Memory B cell (primary cell): ENCODE measurements around the gene ZNF780B.
"Not testable (repeated sequence)": the region's sequence is repeated elsewhere in the genome, so short reads cannot be mapped to it uniquely, and the experiment has no call there.

ENCODE experiments used
- ATAC-seq: fragments of 150-1000 bp; cut with Tn5 transposase; 2 replicates; pipeline ENCODE4 v1.10.0; 2021; ENCODE audit warnings: low read depth, mild to moderate bottlenecking, moderate library complexity
- DNase-seq, 2 donors: peaks; one replicate each; pipeline ENCODE4 v3.0.0; 2022; ENCODE audit warnings: low spot score in 2 of 2
- H3K27ac Mint-ChIP-seq: one replicate; pipeline ENCODE4 v1.8.0; 2022; ENCODE audit warnings: mild to moderate bottlenecking, moderate library complexity, mixed read lengths
- H3K27me3 Mint-ChIP-seq: one replicate; pipeline ENCODE4 v1.8.0; 2022; ENCODE audit warnings: mixed read lengths
- H3K36me3 Mint-ChIP-seq: one replicate; pipeline ENCODE4 v1.8.0; 2022; ENCODE audit warnings: mild to moderate bottlenecking, mixed read lengths
- H3K4me1 Mint-ChIP-seq: one replicate; pipeline ENCODE4 v1.8.0; 2022; ENCODE audit warnings: mixed read lengths
- H3K4me3 Mint-ChIP-seq: one replicate; pipeline ENCODE4 v1.8.0; 2022; ENCODE audit warnings: mild to moderate bottlenecking, moderate library complexity, mixed read lengths
- H3K9me3 Mint-ChIP-seq: one replicate; pipeline ENCODE4 v1.8.0; 2022; ENCODE audit warnings: mixed read lengths

Gene ZNF780B

DNA sequence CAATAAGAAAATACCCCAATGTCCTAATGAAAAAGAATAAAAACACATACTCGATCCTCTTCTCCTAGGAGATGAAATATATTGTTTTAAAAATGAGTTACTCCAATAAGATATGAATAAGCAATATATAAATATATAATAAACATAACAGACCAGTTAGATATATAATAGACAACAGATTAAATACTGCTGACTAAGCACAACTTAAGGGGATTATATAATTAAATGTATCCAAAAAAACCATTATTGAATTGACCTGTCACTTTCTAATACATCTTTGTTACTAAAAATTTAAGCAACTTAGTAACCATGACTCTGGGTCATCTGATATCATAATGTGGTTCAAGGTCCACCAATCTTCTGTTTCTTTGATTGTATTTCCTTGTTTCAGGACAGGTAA, 14.0 kb upstream of the ZNF780B start:
- Mint-ChIP-seq H3K4me3 (no peak overlapping the region), H3K27me3 (no peaks in the 10 kb centered on the region), H3K36me3 (peaks cover 30% of the 10 kb centered on the region), H3K4me1 (no peaks in the 10 kb centered on the region), H3K27ac (no peak overlapping the region), H3K9me3 (peaks cover 4% of the 10 kb centered on the region)
- no peak for ATAC-seq
- DNase-seq = no peak

DNA sequence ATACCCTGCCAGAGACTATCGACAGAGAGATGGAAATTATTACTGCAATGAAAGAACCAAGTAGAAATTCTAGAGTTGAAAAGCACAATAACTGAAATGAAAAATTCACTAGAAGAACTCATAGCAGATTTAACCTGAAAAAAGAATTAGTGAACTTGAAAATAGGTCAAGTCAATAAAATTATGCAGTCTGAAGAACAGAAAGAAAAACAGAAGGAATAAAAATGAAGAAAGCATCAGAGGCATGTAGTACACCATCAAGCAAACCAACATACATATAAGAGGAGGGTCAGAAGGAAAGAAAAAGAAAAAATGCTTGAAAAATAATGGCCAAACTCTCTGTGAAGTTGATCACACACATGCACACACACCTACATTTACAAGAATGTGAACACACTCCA, 3.6 kb upstream of the ZNF780B start:
- H3K4me3 Mint-ChIP-seq = no peak overlapping the region
- H3K4me1 Mint-ChIP-seq = peaks cover 15% of the 10 kb centered on the region
- H3K27ac Mint-ChIP-seq = no peak overlapping the region
- peaks cover 29% of the 10 kb centered on the region for H3K9me3 Mint-ChIP-seq
- ATAC-seq (no peak), DNase-seq (no peak)
- peaks cover 8% of the 10 kb centered on the region for H3K36me3 Mint-ChIP-seq
- H3K27me3 Mint-ChIP-seq = no peaks in the 10 kb centered on the region

DNA sequence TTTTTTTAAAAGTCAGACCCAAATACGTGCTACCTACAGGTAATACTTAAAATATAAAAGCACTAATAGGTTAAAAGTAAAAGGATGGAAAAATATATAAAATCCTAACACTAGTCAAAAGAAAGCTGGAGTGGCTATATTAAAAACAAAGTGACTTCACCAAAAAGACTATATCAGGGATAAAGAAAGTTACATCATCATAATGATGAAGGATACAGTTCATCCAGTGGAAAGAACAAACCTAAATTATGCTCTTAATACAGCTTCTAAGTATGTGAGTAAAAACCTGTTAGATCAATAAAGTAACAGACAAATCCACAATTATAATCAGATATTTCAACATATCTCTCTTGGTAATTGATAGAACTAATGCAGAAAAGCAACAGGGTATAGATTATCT, 1.1 kb upstream of the ZNF780B start:
- H3K27ac Mint-ChIP-seq = no peak overlapping the region
- ATAC-seq = no peak
- H3K4me1 Mint-ChIP-seq = peaks cover 34% of the 10 kb centered on the region

DNA sequence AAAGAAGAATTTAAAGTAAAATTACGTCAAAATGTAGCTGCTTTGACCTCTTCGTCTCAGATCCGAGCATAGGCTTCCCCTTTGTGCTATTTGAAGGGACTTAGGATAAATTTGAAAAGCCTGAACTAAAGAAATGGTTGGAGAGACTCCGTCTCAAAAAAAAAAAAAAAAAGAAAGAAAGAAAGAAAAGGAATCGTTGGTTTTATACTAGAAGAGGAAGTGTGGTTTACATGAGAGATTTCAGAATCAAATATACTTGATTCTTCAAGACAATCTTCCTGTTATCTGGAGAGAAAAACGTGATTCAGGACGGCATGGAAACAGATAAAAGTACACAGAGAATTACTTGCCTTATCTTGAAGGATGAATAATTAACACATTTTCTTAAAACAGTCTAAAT, 474 bp upstream of the ZNF780B start:
- Mint-ChIP-seq H3K4me3 (peak overlapping the region; percentile 98), H3K27ac (peak overlapping the region; percentile 95), H3K4me1 (peaks cover 35% of the 10 kb centered on the region), H3K9me3 (peaks cover 23% of the 10 kb centered on the region), H3K36me3 (peaks cover 26% of the 10 kb centered on the region), H3K27me3 (no peaks in the 10 kb centered on the region)
- ATAC-seq = no peak
- no peak for DNase-seq

More for the DNA sequence above, 1.1 kb upstream of the ZNF780B start:
- H3K36me3 Mint-ChIP-seq = peaks cover 21% of the 10 kb centered on the region
- DNase-seq = no peak
- H3K4me3 Mint-ChIP-seq = no peak overlapping the region
- H3K27me3 Mint-ChIP-seq = no peaks in the 10 kb centered on the region
- H3K9me3 Mint-ChIP-seq = peaks cover 24% of the 10 kb centered on the region

DNA sequence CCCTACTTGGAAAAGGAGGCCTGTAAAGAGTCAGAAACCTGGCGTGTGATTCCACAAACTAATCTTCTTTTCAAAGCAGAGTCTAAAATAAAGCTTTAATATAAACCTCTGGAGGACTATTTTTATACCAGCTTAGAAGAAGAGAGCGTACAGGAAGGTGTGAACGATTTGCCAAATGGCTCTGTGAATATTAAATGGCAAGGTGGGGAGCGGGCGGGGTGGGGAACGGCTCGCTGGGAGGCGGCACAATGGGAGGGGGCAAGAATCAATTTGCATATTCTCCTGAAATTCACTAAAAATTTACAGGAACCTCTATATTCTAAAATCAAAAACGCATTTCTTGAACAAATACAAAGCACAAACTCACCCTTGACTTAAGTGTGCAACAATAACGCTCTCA, 982 bp downstream of the ZNF780B start:
- Mint-ChIP-seq H3K36me3 (peaks cover 35% of the 10 kb centered on the region), H3K9me3 (peaks cover 23% of the 10 kb centered on the region), H3K27me3 (no peaks in the 10 kb centered on the region), H3K27ac (no peak overlapping the region), H3K4me1 (peaks cover 39% of the 10 kb centered on the region), H3K4me3 (peak overlapping the region; percentile 98)
- DNase-seq (no peak), ATAC-seq (no peak)

DNA sequence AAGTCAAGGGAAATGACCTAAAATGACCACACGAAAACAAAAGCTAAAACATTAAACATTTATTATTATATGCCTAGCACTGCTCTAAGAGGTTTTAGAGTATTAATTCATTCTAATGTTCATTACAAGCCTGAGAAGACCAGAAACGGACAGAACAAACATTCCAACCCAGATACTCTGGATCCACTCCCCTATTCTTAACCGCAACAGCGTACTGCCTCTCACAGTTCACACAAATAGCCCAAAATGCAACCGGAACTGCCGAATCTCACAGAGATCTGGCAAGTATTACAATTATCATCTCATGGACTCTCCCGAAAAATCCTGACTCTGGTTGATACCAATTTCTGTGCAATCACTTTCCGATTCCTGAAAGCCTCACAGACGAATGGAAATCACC, 1.4 kb downstream of the ZNF780B start:
- Mint-ChIP-seq H3K9me3 (peaks cover 20% of the 10 kb centered on the region), H3K27ac (no peak overlapping the region), H3K36me3 (peaks cover 34% of the 10 kb centered on the region), H3K4me3 (peak overlapping the region; percentile 50), H3K4me1 (peaks cover 39% of the 10 kb centered on the region), H3K27me3 (no peaks in the 10 kb centered on the region)
- DNase-seq (no peak), ATAC-seq (no peak)

DNA sequence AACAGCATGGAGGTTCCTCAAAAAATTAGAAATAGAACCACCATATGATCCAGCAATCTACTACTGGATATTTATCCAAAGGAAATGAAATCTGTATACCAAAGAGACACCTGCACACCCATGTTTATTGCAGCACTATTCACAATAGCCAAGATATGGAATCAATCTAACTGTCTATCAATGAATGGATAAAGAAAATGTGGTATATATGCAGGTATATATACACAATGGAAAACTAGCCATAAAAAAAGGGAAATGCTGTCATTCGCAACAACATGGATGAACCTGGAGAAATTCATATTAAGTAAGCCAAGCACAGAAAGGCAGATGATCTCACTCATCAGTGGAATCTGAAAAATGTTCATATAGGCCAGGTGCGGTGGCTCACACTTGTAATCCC, 2.5 kb downstream of the ZNF780B start:
- Mint-ChIP-seq H3K9me3 (peaks cover 17% of the 10 kb centered on the region), H3K27ac (no peak overlapping the region), H3K4me3 (no peak overlapping the region), H3K27me3 (no peaks in the 10 kb centered on the region), H3K4me1 (peaks cover 46% of the 10 kb centered on the region), H3K36me3 (peaks cover 38% of the 10 kb centered on the region)
- DNase-seq = no peak
- ATAC-seq = no peak

DNA sequence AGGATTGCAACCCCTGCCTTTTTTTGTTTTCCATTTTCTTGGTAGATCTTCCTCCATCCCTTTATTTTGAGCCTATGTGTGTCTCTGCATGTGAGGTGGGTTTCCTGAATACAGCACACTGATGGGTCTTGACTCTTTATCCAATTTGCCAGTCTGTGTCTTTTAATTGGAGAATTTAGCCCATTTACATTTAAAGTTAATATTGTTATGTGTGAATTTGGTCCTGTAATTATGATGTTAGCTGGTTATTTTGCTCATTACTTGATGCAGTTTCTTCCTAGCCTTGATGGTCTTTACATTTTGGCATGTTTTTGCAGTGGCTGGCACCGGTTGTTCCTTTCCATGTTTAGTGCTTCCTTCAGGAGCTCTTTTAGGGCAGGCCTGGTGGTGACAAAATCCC, 14.3 kb downstream of the ZNF780B start:
- H3K27ac Mint-ChIP-seq, ATAC-seq, H3K27me3 Mint-ChIP-seq, DNase-seq, H3K4me3 Mint-ChIP-seq, H3K4me1 Mint-ChIP-seq: not testable (repeated sequence)
- peaks cover 24% of the 10 kb centered on the region for H3K9me3 Mint-ChIP-seq
- peaks cover 38% of the 10 kb centered on the region for H3K36me3 Mint-ChIP-seq

DNA sequence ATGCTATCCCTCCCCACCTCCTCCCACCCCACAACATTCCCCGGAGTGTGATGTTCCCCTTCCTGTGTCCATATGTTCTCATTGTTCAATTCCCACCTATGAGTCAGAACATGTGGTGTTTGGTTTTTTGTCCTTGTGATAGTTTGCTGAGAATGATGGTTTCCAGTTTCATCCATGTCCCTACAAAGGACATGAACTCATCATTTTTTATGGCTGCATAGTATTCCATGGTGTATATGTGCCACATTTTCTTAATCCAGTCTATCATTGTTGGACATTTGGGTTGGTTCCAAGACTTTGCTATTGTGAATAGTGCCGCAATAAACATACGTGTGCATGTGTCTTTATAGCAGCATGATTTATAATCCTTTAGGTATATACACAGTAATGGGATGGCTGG, 18.0 kb downstream of the ZNF780B start:
- not testable (repeated sequence) for DNase-seq, H3K27ac Mint-ChIP-seq, H3K4me3 Mint-ChIP-seq, ATAC-seq, H3K4me1 Mint-ChIP-seq, H3K27me3 Mint-ChIP-seq
- Mint-ChIP-seq H3K9me3 (peaks cover 14% of the 10 kb centered on the region), H3K36me3 (peaks cover 11% of the 10 kb centered on the region)

DNA sequence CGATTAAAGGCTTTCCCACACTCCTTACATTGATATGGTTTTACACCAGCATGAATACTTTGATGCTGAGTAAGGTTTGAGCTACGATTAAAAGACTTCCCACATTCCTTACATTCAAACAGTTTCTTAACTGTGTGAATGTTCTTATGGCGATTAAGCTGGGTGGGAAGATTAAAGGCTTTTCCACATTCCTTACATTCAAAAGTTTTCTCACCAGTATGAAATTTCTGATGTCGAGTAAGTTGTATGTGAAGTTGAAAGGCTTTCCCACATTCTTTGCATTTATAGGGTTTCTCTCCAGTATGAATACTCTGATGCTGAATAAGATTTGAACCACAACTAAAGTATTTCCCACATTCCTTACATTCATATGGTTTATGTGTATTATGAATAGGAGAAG, 20.0 kb downstream of the ZNF780B start:
- Mint-ChIP-seq H3K4me3 (no peak overlapping the region), H3K9me3 (peaks cover 14% of the 10 kb centered on the region), H3K36me3 (peaks cover 11% of the 10 kb centered on the region), H3K4me1 (no peaks in the 10 kb centered on the region), H3K27me3 (no peaks in the 10 kb centered on the region), H3K27ac (no peak overlapping the region)
- ATAC-seq = no peak
- no peak for DNase-seq

DNA sequence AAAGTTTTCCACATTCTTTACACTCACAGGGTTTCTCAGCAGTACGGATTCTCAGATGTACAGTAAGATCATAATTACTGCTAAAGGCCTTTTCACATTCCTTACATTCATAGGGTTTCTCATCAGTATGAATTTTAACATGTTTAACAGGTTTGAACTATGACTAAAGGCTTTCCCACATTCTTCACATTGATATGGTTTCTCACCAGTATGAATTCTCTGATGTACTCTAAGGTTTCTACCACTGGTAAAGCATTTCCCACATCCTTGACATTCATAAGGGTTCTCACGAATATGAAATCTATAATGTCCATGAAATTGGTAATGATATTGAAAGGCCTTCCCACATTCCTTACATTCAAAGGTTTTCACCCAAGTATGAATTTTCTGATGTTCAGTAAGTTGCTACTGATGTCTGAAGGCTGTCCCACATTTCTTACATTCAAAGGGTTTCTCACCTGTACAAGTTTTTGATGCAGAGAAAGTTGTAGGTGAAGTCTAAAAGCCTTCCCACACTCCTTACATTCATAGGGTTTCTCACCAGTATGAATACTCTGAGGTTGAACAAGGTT, 22.0 kb downstream of the ZNF780B start:
- H3K27me3 Mint-ChIP-seq = no peaks in the 10 kb centered on the region
- no peak overlapping the region for H3K4me3 Mint-ChIP-seq
- DNase-seq = no peak
- H3K36me3 Mint-ChIP-seq = peaks cover 15% of the 10 kb centered on the region
- ATAC-seq = no peak
- peaks cover 17% of the 10 kb centered on the region for H3K9me3 Mint-ChIP-seq
- no peak overlapping the region for H3K27ac Mint-ChIP-seq
- no peaks in the 10 kb centered on the region for H3K4me1 Mint-ChIP-seq

DNA sequence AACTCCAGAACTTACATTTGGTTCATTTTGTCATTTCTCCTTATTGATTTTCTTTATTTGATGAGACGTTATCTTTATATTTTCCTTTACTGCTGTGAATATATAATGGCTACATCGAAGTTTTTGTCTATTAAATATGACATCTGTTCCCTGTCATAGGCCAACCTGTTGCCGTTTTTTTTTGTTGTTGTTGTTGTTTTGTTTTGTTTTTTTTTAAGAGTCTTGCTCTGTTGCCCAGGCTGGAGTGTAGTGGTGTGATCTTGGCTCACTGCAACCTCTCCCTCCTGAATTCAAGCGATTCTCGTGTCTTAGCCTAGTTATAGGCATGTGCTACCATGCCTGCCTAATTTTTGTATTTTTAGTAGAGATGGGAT, 29.4 kb downstream of the ZNF780B start:
- Mint-ChIP-seq H3K27ac (no peak overlapping the region), H3K36me3 (peaks cover 17% of the 10 kb centered on the region), H3K4me3 (no peak overlapping the region), H3K9me3 (peaks cover 22% of the 10 kb centered on the region), H3K27me3 (no peaks in the 10 kb centered on the region), H3K4me1 (no peaks in the 10 kb centered on the region)
- DNase-seq (no peak), ATAC-seq (no peak)

DNA sequence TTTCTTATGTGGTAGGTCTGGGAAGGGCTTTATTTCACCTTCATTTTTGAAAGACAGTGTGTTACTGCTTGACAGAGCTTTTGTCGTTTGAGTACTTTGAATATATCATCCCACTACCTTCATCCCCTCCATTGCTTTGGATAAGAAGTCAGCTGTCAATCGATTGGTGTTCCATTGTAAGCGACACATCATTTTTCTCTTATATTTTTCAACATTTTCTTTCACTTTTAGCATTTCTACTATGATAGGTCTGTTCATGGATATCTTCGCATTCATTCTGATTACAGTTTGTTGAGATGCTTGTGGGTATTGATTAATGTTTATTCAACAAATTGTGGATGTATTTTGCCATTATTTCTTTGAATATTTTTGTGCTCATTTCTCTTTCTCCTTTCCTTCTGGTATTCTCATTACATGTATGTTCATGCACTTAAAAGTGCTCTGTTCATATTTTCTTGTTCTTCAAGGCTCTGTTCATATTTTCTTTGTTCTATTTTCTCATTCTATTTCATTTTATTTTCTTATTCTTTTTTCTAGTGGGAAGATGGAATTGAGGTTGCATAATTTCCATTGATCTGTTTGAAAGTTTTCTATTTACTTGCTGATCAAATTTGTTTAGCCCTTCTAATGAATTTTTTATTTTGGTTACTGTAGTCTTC, 30.0 kb downstream of the ZNF780B start:
- DNase-seq (no peak), ATAC-seq (no peak)
- Mint-ChIP-seq H3K4me1 (no peaks in the 10 kb centered on the region), H3K27me3 (no peaks in the 10 kb centered on the region), H3K27ac (no peak overlapping the region), H3K4me3 (no peak overlapping the region), H3K36me3 (peaks cover 17% of the 10 kb centered on the region), H3K9me3 (peaks cover 23% of the 10 kb centered on the region)

DNA sequence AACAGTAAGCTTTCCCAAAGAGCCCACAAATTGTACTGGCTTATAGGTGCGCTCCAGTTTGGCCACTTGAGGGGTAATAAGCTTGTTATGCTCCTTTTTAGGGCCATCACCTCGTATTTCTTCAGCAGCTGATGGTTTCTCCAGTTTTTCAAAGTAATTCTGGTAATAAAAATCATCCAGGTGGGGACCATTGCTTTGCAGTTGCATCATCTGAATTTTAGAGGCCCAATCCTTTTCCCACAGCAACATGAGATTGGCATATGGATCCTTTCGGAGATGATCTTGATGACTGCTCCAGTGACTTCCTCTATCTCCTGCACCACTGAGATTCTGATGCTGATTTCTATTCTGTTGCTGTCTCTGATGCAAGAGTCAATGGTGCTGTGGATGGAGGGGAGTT, 32.1 kb downstream of the ZNF780B start:
- H3K27ac Mint-ChIP-seq = no peak overlapping the region
- ATAC-seq = no peak

DNA sequence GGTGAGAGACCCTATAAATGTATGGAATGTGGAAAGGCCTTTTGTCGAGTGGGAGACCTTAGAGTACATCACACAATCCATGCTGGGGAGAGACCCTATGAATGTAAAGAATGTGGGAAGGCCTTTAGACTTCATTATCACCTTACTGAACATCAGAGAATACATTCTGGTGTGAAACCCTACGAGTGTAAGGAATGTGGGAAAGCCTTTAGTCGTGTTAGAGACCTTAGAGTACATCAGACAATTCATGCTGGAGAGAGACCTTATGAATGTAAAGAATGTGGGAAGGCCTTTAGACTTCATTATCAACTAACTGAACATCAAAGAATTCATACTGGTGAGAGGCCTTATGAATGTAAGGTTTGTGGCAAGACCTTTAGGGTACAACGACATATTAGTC, 42.0 kb downstream of the ZNF780B start:
- Mint-ChIP-seq H3K4me1 (no peaks in the 10 kb centered on the region), H3K27ac (no peak overlapping the region), H3K9me3 (peaks cover 20% of the 10 kb centered on the region), H3K27me3 (no peaks in the 10 kb centered on the region), H3K4me3 (no peak overlapping the region), H3K36me3 (peaks cover 44% of the 10 kb centered on the region)
- ATAC-seq = no peak
- no peak for DNase-seq

More for the DNA sequence above, 32.1 kb downstream of the ZNF780B start:
- Mint-ChIP-seq H3K4me3 (no peak overlapping the region), H3K9me3 (peaks cover 24% of the 10 kb centered on the region), H3K36me3 (peaks cover 16% of the 10 kb centered on the region), H3K4me1 (no peaks in the 10 kb centered on the region), H3K27me3 (no peaks in the 10 kb centered on the region)
- DNase-seq = no peak
